ENCODE data around the gene ITGB3. TPM values are rescaled to one million over a fixed set of nuclear protein-coding genes. Genes with fewer than 3 reads are reported as not detected.

Gene ITGB3
- total and polyA plus RNA-seq, 8 donors, result 0.09 to 2.3 (median 0.71) TPM

DNA sequence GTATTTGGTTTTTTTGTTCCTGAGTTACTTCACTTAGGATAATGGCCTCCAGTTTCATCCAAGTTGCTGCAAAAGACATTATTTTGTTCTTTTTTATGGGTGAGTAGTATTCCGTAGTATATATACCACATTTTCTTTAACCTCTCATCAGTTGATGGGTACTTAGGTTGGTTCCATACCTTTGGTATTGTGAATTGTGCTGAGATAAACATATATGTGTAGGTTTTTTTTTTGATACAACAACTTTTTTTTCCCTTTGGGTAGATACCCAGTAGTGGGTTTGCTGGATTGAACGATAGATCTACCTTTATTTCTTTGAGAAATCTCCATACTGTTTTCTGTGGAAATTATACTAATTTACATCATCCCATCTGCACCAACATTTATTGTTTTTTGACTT is 76.9 kb downstream of the ITGB3 start:
- Histone ChIP-seq H3K4me1 (no peaks in the 10 kb centered on the region), H3K27ac (no peak overlapping the region), H3K27me3 (no peaks in the 10 kb centered on the region), H3K4me3 (no peak overlapping the region), H3K9me3 (no peaks in the 10 kb centered on the region), H3K36me3 (no peaks in the 10 kb centered on the region)
- ATAC-seq (no peak), FAIRE-seq (no peak), DNase-seq (no peak)
- TF ChIP-seq CTCF (IDR thresholded peaks at IDR 0.05), result no peak
- intact Hi-C loops (cut with DNase I), result no loop called here
- 96 to 100% methylated on average over 2 of the region's 2 CpGs for WGBS, 2 donors

- Histone ChIP-seq H3K27me3 (no peaks in the 10 kb centered on the region), H3K4me1 (no peaks in the 10 kb centered on the region), H3K9me3 (no peaks in the 10 kb centered on the region), H3K4me3 (no peak overlapping the region), H3K27ac (no peak overlapping the region), H3K36me3 (no peaks in the 10 kb centered on the region)
- no peak for TF ChIP-seq CTCF (IDR thresholded peaks at IDR 0.05)
- DNase-seq, result no peak
- no peak for FAIRE-seq
- no peak for ATAC-seq
- intact Hi-C loops (cut with DNase I), result no loop called here
Observed at GRCh38 chr17:47332287-47332686, 78.7 kb downstream of the ITGB3 start.

DNA sequence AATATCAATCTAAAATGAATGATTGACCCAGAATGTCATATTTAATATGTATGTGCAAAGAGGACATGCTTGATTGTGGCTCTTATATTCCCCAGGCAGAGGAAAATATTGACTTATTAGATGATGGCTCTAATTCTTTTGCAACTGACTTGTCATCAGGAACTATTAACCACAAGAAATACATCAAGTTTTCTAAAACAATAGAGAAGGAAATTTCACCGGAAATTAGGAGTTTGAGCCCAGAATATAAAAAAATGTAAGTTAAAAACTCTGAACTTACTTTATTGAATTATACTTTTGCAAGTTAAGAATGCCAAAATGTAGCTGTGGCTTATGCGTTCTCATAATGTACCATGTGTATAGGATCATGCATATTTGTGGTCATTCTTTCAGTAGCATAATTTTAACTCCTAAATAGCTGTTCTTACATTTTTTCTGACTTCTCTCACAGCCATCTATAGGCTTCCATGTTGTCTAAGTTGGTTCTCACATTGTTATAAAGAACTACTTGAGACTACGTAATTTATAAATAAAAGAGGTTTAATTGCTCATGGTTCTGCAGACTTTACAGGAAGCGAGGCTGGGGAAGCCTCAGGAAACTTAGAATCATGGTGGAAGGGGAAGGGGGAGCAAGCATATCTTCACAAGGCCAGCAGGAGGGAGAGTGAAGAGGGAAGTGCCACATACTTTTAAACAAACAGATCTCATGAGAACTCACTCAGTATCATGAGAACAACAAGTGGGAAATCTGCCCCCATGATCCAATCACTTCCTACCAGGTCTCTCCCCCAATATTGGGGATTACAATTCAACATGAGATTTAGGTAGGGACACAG is 81.7 kb downstream of the ITGB3 start:
- ATAC-seq, result no peak
- H3K4me1 ChIP-seq, result no peaks in the 10 kb centered on the region
- H3K9me3 ChIP-seq, result no peaks in the 10 kb centered on the region
- DNase-seq, result no peak
- no peak overlapping the region for H3K4me3 ChIP-seq
- no peak overlapping the region for H3K27ac ChIP-seq
- H3K36me3 ChIP-seq, result no peaks in the 10 kb centered on the region
- FAIRE-seq, result no peak
- 83 to 89% methylated on average over 4 of the region's 4 CpGs for WGBS, 2 donors
- H3K27me3 ChIP-seq, result no peaks in the 10 kb centered on the region
- intact Hi-C loops (cut with DNase I), result no loop called here
- TF ChIP-seq CTCF (IDR thresholded peaks at IDR 0.05), result no peak

DNA sequence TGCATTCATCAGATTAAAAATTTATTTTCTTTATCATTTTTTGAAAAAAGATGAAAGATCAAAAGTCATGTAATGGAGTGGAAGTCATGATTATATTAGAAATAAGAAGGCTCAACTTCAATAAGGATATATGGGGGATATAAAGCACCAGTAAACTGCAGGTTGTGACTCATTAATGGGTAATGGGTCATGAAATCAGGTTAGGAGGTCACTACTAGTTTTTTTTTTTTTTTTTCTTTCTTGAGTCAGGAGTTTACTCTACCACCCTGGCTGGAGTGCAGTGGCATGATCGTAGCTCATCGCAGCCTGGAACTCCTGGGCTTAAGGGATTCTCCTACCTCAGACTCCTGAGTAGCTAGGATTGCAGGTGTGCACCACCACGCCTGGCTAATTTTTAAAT is 84.4 kb downstream of the ITGB3 start:
- TF ChIP-seq CTCF (IDR thresholded peaks at IDR 0.05), result no peak
- Histone ChIP-seq H3K36me3 (no peaks in the 10 kb centered on the region), H3K4me3 (no peak overlapping the region), H3K27me3 (no peaks in the 10 kb centered on the region), H3K27ac (no peak overlapping the region), H3K4me1 (no peaks in the 10 kb centered on the region), H3K9me3 (no peaks in the 10 kb centered on the region)
- 92 to 96% methylated on average over 3 of the region's 3 CpGs for WGBS, 2 donors
- FAIRE-seq, result no peak
- intact Hi-C loops (cut with DNase I), result no loop called here
- no peak for ATAC-seq
- DNase-seq, result no peak

GRCh38 chr17:47352848-47353247 is 99.2 kb downstream of the ITGB3 start:
- DNase-seq (no peak), ATAC-seq (no peak), FAIRE-seq (no peak)
- intact Hi-C loops (cut with DNase I), result no loop called here
- Histone ChIP-seq H3K9me3 (no peaks in the 10 kb centered on the region), H3K4me1 (no peaks in the 10 kb centered on the region), H3K4me3 (no peak overlapping the region), H3K36me3 (no peaks in the 10 kb centered on the region), H3K27me3 (no peaks in the 10 kb centered on the region), H3K27ac (no peak overlapping the region)
- 75 to 83% methylated on average over 1 of the region's 1 CpG for WGBS, 2 donors
- no peak for TF ChIP-seq CTCF (IDR thresholded peaks at IDR 0.05)
